Trophoblast cell (in vitro differentiated cells and primary cell): ENCODE data around the gene BARX1.

Experiments
- DNase-seq, 2 donors: peaks; one replicate each; pipeline ENCODE4 v3.0.0-alpha.2; 2016
- H2AFZ ChIP-seq: 2 replicates; pipeline ENCODE4 v1.6.1; 2013; ENCODE audit warnings: low read length, moderate library complexity, mild to moderate bottlenecking; ENCODE audit not compliant: insufficient read depth, poor library complexity
- H2AK5ac ChIP-seq: 2 replicates; pipeline ENCODE4 v1.6.1; 2013; ENCODE audit warnings: mild to moderate bottlenecking, low read length
- H2BK120ac ChIP-seq: 2 replicates; pipeline ENCODE4 v1.6.1; 2013; ENCODE audit warnings: low read length, mild to moderate bottlenecking, moderate library complexity; ENCODE audit not compliant: insufficient read depth, poor library complexity
- H2BK12ac ChIP-seq: 2 replicates; pipeline ENCODE4 v1.6.1; 2013; ENCODE audit warnings: mild to moderate bottlenecking, low read length, moderate library complexity
- H2BK5ac ChIP-seq: 2 replicates; pipeline ENCODE4 v1.6.1; 2013; ENCODE audit warnings: low read length, low read depth, moderate library complexity, mild to moderate bottlenecking; ENCODE audit not compliant: poor library complexity
- H3K14ac ChIP-seq: 2 replicates; pipeline ENCODE4 v1.6.1; 2013; ENCODE audit warnings: mild to moderate bottlenecking, low read length
- H3K18ac ChIP-seq: 2 replicates; pipeline ENCODE4 v1.6.1; 2013; ENCODE audit warnings: mild to moderate bottlenecking, low read length
- H3K23ac ChIP-seq: 2 replicates; pipeline ENCODE4 v1.6.1; 2013; ENCODE audit warnings: low read length
- H3K27ac ChIP-seq: 2 replicates; pipeline ENCODE4 v1.5.1; 2013; ENCODE audit warnings: low read depth, mild to moderate bottlenecking, inconsistent platforms, low read length, moderate library complexity
- H3K27me3 ChIP-seq: 2 replicates; pipeline ENCODE4 v1.6.1; 2013; ENCODE audit warnings: inconsistent platforms, mild to moderate bottlenecking, low read length, moderate library complexity; ENCODE audit not compliant: insufficient read depth
- H3K36me3 ChIP-seq, 2 experiments: 1 replicate in 1 of 2; 2 replicates in 1 of 2; pipeline ENCODE4 v1.6.1; 2013; ENCODE audit warnings: low read length in 2 of 2, mild to moderate bottlenecking in 2 of 2, moderate library complexity in 1 of 2; ENCODE audit not compliant: insufficient read depth in 2 of 2, control insufficient read depth in 1 of 2
- H3K4ac ChIP-seq: 2 replicates; pipeline ENCODE4 v1.6.1; 2013; ENCODE audit warnings: low read depth, mild to moderate bottlenecking, low read length, moderate library complexity
- H3K4me1 ChIP-seq, 2 experiments: 1 replicate in 1 of 2; 2 replicates in 1 of 2; pipeline ENCODE4 v1.6.1; 2013; ENCODE audit warnings: low read length in 2 of 2, mild to moderate bottlenecking in 2 of 2, moderate library complexity in 1 of 2; ENCODE audit not compliant: insufficient read depth in 2 of 2, control insufficient read depth in 1 of 2
- H3K4me2 ChIP-seq: 2 replicates; pipeline ENCODE4 v1.6.1; 2013; ENCODE audit warnings: inconsistent platforms, mild to moderate bottlenecking, low read length, moderate library complexity
- H3K4me3 ChIP-seq: 2 replicates; pipeline ENCODE4 v1.5.1; 2013; ENCODE audit warnings: mild to moderate bottlenecking, low read depth, low read length, inconsistent platforms
- H3K79me1 ChIP-seq: one replicate; pipeline ENCODE4 v1.6.1; 2013; ENCODE audit warnings: low read length
- H3K79me2 ChIP-seq: 2 replicates; pipeline ENCODE4 v1.6.1; 2013; ENCODE audit warnings: low read length, mild to moderate bottlenecking; ENCODE audit not compliant: control insufficient read depth, insufficient read depth, poor library complexity
- H3K9ac ChIP-seq: 2 replicates; pipeline ENCODE4 v1.6.1; 2013; ENCODE audit warnings: mild to moderate bottlenecking, low read length
- H3K9me3 ChIP-seq: 2 replicates; pipeline ENCODE4 v1.6.1; 2013; ENCODE audit warnings: low read depth, mild to moderate bottlenecking, control low read depth, inconsistent platforms, low read length; ENCODE audit not compliant: insufficient read depth
- H4K12ac ChIP-seq: 2 replicates; pipeline ENCODE4 v1.6.1; 2013; ENCODE audit warnings: low read depth, mild to moderate bottlenecking, low read length, moderate library complexity
- H4K8ac ChIP-seq: 2 replicates; pipeline ENCODE4 v1.6.1; 2013; ENCODE audit warnings: low read depth, mild to moderate bottlenecking, low read length, moderate library complexity
- H4K91ac ChIP-seq: one replicate; pipeline ENCODE4 v1.6.1; 2013; ENCODE audit warnings: low read depth, mild to moderate bottlenecking, low read length, moderate library complexity
- whole genome bisulfite sequencing: extraction: QIAGEN DNeasy Blood & Tissue Kit; methylation state at CpG from one replicate; pipeline ENCODE4 v1.1.7; 2013; ENCODE audit warnings: missing lambda C conversion rate; ENCODE audit not compliant: insufficient read length, insufficient coverage; ENCODE audit errors: extremely low coverage; 5-methylcytosine and 5-hydroxymethylcytosine counted together

Gene BARX1

DNA sequence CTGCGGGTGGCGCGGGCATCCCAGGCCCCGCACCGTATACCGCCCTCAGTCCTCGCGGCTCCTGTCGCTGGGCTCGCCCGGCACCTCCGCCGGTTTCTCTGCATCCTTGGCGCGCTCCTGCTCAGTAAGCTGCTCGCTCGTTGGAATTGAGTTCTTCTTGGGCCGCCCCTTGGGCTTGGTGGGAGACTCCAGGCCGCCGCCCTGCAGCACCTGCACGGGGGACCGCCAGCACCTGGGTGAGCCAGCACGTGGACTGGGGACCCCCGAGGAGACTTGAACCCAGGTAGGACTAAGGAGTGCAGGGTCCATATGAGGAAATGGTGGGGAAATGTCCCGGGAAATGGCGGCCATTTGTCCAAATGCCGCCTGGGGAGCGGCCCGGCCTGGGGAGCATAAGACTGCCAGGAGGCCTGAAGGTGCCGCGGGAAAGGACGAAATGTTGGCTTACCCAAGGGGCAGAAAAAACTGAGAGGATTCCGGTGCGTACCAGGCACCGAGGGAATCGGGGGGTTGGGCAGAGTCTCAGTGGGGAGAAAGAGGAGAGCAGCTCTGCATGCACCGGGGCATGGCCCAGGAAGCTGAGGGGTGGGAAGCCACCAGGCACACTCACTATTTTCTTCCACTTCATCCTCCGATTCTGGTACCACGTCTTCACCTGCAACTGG, 2.9 kb downstream of the BARX1 start:
- WGBS = no CpG with 5 or more reads among the region's 39 CpGs
- Histone ChIP-seq H3K4me2 (no peak overlapping the region), H2AFZ (no peak overlapping the region), H3K9me3 (peaks cover 37% of the 10 kb centered on the region), H3K36me3 (no peaks in the 10 kb centered on the region), H2AK5ac (no peak overlapping the region), H3K9ac (no peak overlapping the region), H3K79me1 (no peaks in the 10 kb centered on the region), H3K79me2 (no peaks in the 10 kb centered on the region), H3K18ac (no peak overlapping the region), H3K4ac (no peak overlapping the region), H3K4me3 (peak overlapping the region; percentile 42), H4K12ac (no peak overlapping the region), H4K91ac (no peak overlapping the region), H3K14ac (no peak overlapping the region), H2BK5ac (no peak overlapping the region), H3K4me1 (peaks cover 16 to 18% of the 10 kb centered on the region in 2 experiments), H3K27me3 (peaks cover 97% of the 10 kb centered on the region), H2BK120ac (no peak overlapping the region), H4K8ac (no peak overlapping the region), H3K23ac (no peak overlapping the region), H3K27ac (no peak overlapping the region), H2BK12ac (no peak overlapping the region)
- DNase-seq = no peak

DNA sequence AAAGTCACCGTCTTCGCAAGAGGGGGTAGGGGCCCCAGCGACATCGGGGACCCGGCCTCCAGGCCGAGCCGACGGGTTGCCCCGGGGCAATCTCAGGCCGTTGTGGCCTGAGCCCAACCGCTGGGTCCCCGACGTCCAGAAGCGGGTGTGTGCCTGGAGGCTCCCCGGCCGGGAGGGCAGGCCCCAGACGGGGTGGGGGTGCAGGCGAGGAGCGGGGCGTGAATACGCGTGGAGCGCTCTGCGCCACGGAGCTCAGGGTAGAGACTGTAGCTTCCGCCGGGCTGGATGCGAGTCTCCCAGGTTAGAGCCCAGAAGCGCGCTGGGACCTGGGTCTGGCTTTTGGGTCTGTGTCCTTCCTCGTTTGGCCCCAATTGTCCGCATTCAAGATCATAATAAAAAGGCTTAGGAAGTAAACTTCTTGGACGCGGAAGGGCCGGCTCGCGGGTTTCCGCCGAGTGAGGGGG, 3.5 kb downstream of the BARX1 start:
- Histone ChIP-seq H3K14ac (no peak overlapping the region), H3K9ac (no peak overlapping the region), H2AFZ (no peak overlapping the region), H3K23ac (no peak overlapping the region), H3K4me1 (peaks cover 16 to 18% of the 10 kb centered on the region in 2 experiments), H2AK5ac (no peak overlapping the region), H3K36me3 (no peaks in the 10 kb centered on the region), H4K91ac (no peak overlapping the region), H2BK12ac (no peak overlapping the region), H3K18ac (no peak overlapping the region), H2BK120ac (no peak overlapping the region), H4K8ac (no peak overlapping the region), H3K79me2 (no peaks in the 10 kb centered on the region), H3K79me1 (no peaks in the 10 kb centered on the region), H3K4me3 (no peak overlapping the region), H4K12ac (no peak overlapping the region), H2BK5ac (no peak overlapping the region), H3K4me2 (peak overlapping the region; percentile 23), H3K27me3 (peaks cover 93% of the 10 kb centered on the region), H3K9me3 (peaks cover 32% of the 10 kb centered on the region), H3K4ac (no peak overlapping the region), H3K27ac (no peak overlapping the region)
- DNase-seq = no peak
- no CpG with 5 or more reads among the region's 39 CpGs for WGBS

DNA sequence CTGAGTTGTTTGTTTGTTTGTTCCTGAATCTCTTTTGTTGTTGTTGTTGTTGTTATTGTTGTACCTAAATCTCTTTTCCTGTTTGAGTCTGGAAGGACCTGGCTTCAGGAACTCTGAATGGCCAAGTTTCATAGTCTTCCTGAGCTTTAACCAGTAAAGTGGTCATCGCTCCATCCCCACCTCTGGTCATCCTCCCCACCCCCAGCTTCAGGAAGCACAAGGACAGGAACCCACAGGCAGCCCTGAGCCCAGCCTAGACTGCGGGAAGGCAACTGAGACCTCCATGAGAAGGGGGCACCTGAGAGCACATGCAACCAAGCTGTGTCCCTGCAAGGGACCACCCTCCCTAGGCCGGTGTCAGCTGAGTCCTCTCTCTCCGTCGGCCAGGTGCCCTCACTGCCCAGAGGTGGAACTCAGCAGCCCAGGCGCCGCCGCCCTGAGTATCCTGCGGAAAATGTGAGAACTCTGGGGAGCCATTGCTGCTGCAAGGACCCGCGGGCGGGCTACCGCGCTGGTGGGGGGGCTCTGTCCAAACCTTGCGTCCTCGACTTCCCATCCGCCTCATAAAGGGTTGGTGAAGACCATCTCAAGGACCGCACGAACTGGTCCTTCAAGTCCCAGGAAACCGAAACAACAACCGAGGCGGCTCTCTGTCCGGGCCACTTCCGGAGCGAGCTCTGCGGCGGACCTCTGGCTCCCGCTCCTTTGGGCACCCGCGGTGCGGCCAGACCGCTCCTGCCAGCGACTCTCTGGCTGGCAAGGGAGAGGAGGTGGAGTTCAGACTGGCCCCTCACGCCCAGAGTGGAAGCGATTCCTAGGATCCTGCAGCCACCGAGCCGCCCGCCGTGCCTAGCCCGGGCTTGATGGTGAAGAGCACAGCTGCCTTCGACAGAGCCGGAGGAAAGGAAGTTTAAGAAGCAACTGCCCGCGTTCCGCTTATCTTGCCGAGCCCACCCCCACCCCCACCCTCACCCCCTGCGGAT, 4.2 kb downstream of the BARX1 start:
- Histone ChIP-seq H3K79me1 (no peaks in the 10 kb centered on the region), H3K18ac (no peak overlapping the region), H3K27me3 (peaks cover 93% of the 10 kb centered on the region), H3K36me3 (no peaks in the 10 kb centered on the region), H4K91ac (no peak overlapping the region), H3K4me1 (peaks cover 16 to 20% of the 10 kb centered on the region in 2 experiments), H3K27ac (no peak overlapping the region), H2BK12ac (no peak overlapping the region), H3K4ac (no peak overlapping the region), H2BK5ac (no peak overlapping the region), H2BK120ac (peak overlapping the region; percentile 43), H2AK5ac (no peak overlapping the region), H3K4me2 (peak overlapping the region; percentile 50), H3K23ac (no peak overlapping the region), H3K9ac (no peak overlapping the region), H3K4me3 (no peak overlapping the region), H4K12ac (no peak overlapping the region), H4K8ac (no peak overlapping the region), H3K9me3 (peaks cover 32% of the 10 kb centered on the region), H3K14ac (no peak overlapping the region), H2AFZ (peak overlapping the region; percentile 52), H3K79me2 (no peaks in the 10 kb centered on the region)
- WGBS = no CpG with 5 or more reads among the region's 47 CpGs
- DNase-seq = peak in 1 of 2 donors; percentile 46

DNA sequence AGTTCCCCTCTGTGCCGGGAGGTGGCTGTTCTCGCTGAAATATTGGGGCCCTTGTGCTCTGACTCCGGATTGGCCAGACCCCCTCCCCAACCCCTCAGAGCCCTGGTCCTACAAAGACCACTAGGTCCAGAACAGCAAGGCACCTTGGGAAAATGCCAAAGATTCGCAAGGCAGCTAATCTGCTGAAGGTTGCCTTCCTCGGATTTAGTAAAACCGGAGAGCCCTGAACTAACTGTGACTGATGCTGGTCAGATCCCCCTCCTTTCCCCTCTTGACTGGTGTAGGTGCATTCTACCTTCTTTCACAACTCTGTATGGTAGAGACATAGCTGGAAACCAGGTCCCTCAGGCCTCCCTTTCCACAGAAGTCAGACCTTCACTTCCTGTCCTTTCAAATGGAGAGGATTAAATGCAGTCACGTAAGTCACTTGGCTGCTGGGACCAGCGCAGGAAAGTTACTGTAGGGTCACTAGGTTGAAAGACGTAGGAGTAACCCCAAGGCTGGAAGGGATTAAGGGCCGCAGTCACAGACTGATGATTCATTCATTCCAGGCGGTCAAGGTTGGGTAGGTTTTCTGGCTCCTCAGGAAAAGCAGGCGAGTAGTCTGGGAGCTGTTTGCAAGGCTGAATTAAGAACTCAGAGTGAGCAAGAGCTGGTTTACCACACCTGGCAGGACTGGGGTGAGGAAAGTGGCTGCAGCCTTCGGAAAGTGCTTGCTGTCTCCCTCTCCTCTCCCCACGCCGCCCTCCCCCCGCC, 5.3 kb downstream of the BARX1 start:
- Histone ChIP-seq H2BK120ac (no peak overlapping the region), H3K9ac (no peak overlapping the region), H4K12ac (no peak overlapping the region), H4K8ac (no peak overlapping the region), H2BK5ac (no peak overlapping the region), H3K4me3 (no peak overlapping the region), H3K27me3 (peaks cover 96% of the 10 kb centered on the region), H3K14ac (no peak overlapping the region), H3K4me1 (peaks cover 13 to 20% of the 10 kb centered on the region in 2 experiments), H3K27ac (no peak overlapping the region), H3K79me1 (no peaks in the 10 kb centered on the region), H3K79me2 (no peaks in the 10 kb centered on the region), H2AFZ (no peak overlapping the region), H2AK5ac (no peak overlapping the region), H3K23ac (no peak overlapping the region), H3K9me3 (peaks cover 31% of the 10 kb centered on the region), H3K4me2 (no peak overlapping the region), H3K4ac (no peak overlapping the region), H3K36me3 (no peaks in the 10 kb centered on the region), H3K18ac (no peak overlapping the region), H2BK12ac (no peak overlapping the region), H4K91ac (no peak overlapping the region)
- no peak for DNase-seq
- no CpG with 5 or more reads among the region's 16 CpGs for WGBS
